Myocyte (in vitro differentiated cells): Measurements from ENCODE around the gene UBE2B. TPM values are rescaled to one million over a fixed set of nuclear protein-coding genes. Genes with fewer than 3 reads are reported as not detected.
"Not testable (repeated sequence)": the region's sequence is repeated elsewhere in the genome, so short reads cannot be mapped to it uniquely, and the experiment has no call there.

Experiments used
- DNase-seq: peaks from one replicate; pipeline ENCODE4 v3.0.0-alpha.2; 2012; ENCODE audit warnings: low read depth
- total RNA-seq: library from RNA; depleted of rRNA; stranded (reverse); fragments of >200 nt; gene quantifications from 2 replicates; pipeline ENCODE4 v1.2.3, GENCODE V29; 2014

UBE2B gene
- total RNA-seq, 1 donor from 2014 or later = 23.7 TPM

DNA sequence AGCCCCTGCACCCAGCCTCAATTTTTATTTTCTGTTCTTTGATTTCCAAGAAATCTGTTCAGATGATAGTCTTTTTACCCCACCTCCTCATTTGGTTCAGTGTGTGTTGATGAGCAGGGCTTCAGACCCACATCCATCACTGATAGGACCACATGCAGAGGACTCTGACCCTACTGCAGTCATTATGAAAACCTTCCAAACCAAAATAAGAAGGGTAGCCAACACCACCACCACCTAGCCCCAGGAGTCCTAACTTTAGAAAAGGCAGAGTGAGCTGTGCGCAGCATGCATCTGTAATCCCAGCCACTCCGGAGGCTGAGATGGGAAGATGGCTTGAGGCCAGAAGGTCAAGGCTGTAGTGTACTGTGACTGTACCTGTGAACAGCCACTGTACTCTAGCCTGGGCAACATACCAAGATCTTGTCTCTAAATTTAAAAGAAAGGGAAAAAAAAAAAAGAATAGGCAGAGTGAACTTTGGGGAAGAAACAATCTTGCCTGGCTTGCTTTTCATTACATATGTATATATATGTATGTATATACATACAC, 27.3 kb downstream of the UBE2B start:
- DNase-seq = no peak

DNA sequence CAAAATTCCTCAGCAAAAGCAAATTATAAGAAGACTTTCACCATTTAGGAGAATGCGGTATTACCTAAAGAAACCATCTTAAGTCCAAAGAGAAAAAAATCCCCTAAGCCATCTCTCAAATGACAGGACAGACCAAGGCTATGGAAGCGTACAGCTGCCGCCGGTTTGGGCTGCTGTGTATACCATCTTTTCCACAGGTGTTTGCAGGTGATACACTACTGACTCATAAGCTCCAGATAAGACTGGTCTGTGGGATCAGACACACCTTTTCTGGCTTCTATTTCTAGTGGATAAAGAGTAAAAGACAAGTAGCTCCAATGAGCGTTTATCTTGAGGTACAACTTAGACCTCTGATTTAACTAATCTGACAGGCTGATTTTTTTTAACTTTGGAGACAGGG, 32.6 kb downstream of the UBE2B start:
- DNase-seq = no peak

DNA sequence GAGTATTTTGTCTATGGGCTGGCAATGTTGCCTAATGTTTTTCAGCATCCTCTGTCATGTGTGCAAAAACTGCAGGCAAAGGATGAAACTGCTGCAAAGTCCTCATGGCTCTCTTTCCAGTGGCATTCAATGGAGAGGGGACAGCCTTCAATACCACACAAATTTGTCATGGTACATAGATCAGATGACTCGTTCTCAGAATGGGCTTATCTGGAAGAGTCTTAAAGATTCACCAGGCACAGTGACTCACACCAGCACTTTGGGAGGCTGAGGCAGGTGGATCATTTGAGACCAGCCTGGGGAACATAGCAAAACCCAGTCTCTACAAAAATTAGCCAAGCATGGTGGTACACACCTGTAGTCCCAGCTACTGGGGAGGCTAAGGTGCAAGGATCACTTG, 35.0 kb downstream of the UBE2B start:
- DNase-seq = no peak

DNA sequence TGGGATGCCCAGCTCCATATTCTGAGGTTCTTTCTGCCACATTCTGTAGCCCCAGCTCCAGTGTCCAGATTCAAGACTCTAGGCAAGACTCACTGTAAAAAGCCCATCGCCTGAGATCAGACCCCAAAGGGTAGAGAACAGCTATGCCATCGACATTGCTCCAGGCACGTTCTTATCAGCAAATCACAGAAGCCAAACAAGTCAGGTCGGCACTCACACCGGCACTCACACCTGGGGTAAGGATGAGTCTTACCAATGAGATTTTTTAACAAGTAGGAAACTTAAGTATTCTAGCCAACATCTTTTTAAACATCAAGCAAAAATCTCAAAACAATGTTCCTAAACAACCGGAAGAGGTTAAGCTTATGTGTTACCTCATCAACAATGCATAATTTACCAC, 38.0 kb downstream of the UBE2B start:
- no peak for DNase-seq

DNA sequence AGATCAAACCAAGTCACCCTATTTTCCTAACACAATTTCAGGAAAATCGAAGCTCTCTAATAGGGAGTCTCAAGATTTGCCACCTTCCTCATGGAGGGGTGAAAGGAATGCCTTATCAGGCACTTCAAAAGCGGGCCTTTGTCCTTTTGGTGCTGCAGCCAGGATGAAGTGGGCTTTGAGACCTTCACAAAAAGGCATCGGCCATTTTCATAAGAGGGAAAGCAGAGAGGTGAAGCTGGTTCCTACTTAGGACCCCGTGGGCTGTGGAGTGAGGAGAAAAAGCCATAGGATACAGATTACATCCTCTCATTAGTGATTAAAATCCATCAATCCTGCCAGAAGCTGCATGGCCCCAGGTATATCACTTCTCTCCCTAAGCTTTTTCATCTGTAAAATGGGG, 39.5 kb downstream of the UBE2B start:
- no peak for DNase-seq

DNA sequence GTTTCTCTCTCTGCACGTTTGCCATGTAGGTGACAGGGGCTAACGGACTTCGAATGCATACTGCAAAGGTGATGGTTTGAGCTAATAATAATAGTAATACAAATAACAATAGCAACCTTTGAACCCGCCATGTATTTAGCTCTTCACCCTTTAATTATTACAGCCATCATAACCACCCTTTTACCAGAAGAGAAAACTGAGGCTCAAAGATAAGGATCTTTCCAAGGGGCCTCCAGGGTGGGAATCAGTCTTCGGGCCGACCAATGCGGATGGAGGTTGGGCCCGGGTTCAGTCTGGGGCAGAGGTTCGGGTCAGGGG, 39.8 kb downstream of the UBE2B start:
- DNase-seq = no peak

DNA sequence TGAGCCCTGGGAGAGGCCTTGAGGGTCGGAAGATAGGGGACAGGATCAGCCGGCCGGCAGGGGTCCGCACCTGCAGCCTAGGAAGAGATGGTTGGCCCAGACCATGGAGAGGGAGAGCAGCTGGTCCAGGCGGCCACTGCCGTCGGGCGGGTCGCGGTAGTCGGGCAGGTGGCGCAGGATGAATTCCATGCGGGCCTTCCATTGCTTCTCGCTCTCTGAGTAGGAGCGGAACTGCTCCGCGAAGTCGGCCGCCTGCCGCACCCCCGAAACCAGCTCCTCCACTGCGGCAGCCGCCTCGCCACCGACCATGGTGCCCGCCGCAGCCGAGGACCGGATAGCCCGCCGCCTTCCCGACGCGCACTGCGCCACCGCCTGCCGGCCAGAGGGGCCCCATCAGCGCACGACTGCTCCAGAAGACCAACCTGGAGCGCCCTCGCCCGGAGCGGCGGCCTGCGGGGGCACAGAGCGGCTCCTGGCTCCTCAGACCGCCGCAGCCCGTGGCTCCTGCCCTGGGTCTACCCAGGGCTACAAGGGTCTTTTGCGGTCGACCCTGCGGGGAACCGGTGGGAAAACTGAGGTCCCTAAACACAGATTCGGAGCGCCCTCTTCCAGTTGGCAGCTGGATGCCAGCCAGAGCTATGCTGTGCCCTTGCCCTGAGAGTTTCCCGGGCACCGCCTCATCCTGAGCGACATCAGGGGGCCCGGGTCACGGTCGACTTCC, 40.3 kb downstream of the UBE2B start, which contains the start of gene CDKN2AIPNL:
Gene CDKN2AIPNL (minus strand): TSS at position 336 of the 721 bp plus-strand sequence. CDS start 27 bp downstream, at position 309.
- peak; percentile 89 for DNase-seq

DNA sequence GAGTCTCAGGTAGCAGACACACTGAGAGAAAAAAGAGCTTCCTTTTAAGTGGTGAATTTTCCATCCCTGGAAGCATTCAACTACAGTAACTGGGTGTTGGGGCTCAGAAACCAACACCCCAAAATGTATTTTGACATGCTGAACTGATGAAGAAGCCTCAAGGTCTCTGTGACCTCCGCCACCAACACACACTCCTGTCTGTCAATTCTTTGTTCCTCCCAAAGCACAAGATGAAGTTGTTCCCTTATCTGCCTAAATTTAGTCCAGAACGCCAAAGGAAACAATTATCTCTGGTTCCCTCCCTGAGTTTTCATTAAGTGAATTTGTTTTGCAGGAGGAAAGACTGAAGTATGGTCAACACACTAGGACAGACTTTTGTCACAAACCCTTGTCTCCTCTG, 41.7 kb downstream of the UBE2B start:
- DNase-seq = no peak

DNA sequence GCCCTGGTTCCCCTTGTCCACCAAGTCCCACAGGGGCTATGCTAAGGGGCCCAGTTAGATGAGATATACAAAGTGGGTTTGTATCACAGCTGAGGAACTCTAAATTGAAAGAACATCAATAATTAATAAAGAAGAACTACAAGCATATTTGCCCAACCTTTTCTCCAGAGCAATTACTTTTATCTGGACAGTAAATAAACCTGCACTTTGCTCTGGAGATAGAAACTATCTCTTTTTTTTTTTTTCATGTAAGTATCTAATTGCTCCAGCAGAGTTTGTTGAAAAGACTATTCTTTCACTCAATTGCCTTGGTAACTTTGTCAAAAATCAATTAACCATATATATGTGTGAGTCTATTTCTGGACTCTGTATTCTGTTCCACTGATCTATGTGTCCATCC, 46.3 kb downstream of the UBE2B start:
- DNase-seq = no peak

DNA sequence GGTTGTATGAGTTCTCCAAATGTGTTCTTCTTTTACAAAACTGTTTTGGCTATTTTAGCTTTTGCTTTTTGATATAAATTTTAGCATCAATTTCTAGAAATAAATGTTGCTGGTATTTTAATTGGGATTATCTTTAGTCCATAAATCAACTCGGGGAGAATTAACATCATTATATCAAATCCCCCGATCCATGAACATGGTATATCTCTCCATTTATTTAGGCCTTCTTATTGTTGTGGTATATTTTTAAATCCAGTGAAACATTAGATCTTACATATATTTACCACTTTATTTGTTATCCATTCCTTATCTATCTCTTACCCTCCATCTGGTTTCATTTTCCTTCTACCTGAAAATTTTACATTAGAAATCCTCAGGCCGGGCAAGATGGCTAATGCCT, 47.6 kb downstream of the UBE2B start:
- no peak for DNase-seq

DNA sequence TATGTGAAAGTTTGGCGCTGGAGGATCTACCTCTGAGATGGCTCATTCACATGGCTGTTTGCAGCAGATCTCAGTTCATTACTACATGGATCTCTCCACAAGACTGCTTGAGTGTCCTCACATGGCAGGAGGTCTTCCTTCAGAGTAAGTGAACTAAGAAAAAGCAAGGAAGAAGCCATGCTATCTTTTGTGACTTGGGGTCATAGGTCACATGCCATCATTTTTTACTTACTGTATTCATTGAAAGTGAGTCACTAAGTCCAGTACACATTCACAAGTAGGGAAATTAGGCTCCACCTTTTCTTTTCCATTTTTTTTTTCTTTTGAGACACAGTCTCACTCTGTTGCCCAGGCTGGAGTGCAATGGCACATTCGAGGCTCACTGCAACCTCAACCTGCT, 49.0 kb downstream of the UBE2B start:
- DNase-seq = no peak

DNA sequence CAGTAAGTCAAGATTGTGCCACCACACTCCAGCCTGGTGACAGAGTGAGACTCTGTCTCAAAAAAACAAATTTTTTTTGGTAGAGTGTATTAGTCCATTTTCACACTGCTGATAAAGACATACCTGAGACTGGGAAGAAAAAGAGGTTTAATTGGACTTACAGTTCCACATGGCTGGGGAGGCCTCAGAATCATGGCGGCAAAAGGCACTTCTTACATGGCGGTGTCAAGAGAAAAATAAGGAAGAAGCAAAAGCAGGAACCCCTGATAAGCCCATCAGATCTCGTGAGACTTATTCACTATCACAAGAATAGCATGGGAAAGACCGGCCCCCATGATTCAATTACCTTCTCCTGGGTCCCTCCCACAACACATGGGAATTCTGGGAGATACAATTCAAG, 49.7 kb downstream of the UBE2B start:
- DNase-seq = not testable (repeated sequence)

DNA sequence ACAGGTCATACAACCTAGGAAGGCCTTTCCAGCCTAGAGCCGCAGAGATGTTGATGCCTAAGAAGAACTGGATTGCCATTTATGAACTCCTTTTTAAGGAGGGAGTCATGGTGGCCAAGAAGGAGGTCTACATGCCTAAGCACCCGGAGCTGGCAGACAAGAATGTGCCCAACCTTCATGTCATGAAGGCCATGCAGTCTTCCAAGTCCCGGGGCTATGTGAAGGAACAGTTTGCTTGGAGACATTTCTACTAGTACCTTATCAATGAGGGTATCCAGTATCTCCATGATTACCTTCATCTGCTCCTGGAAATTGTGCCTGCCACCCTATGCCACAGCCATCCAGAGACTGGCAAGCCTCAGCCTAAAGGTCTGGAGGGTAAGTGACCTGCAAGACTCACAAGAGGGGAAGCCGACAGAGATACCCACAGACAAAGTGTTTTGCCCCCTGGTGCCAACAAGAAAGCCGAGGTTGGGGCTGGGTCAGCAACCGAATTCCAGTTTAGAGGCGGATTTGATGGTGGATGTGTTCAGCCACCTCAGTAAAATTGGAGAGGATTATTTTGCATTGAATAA, 51.5 kb downstream of the UBE2B start:
- no peak for DNase-seq

DNA sequence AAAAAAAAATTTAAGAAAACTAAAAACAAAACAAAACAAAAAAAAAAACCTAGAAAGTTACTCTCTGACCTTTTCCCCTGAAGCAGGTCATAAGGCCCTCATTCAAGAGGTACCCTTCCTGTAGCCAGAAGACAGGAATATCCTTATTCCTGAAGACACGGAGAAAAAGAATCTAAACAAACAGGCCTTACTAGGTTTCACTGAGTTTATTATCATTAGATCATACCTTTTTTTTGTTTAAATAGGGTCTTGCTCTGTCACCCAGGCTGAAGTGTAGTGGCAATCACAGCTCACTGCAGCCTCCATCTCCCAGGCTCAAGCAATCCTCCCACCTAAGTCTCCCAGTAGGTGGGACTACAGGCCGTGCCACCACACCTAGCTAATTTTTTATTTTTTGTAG, 52.0 kb downstream of the UBE2B start:
- DNase-seq = no peak

DNA sequence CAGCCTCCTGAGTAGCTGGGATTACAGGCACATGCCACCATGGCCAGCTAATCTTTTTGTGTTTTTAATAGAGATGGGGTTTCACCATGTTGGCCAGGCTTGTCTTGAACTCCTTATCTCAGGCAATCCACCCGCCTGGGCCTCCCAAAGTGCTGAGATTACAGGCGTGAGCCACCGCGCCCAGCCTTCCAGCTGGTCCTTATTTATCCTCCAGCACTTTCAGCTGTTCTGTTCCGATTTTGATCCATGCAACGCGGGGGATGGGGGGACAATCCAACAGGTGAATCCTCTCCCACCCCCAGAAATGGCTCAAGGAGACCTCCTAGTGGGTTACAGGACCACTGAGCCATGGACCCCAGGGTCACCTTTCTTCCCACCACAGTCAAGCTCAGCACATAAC, 55.0 kb downstream of the UBE2B start:
- no peak for DNase-seq

DNA sequence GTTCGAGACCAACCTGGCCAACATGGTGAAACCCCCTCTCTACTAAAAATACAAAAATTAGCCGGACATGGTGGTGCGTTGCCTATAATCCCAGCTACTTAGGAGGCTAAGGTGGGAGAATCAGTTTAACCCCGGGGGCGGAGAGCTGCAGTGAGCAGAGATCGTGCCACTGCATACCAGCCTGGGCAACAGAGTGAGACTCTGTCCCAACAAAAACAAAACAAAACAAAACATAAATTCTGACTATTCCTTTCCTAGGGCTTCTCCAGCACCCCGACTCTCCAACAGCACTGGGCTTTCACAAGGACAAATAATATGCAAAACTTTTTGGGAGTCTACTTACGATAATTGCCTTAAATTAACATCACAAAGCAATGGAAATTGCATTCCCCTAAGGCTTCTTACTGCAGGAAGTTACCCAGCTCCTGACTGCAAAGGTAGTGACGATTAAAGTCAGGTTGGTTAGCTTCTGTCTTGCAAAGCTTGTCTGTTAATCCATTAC, 56.2 kb downstream of the UBE2B start:
- DNase-seq = no peak

DNA sequence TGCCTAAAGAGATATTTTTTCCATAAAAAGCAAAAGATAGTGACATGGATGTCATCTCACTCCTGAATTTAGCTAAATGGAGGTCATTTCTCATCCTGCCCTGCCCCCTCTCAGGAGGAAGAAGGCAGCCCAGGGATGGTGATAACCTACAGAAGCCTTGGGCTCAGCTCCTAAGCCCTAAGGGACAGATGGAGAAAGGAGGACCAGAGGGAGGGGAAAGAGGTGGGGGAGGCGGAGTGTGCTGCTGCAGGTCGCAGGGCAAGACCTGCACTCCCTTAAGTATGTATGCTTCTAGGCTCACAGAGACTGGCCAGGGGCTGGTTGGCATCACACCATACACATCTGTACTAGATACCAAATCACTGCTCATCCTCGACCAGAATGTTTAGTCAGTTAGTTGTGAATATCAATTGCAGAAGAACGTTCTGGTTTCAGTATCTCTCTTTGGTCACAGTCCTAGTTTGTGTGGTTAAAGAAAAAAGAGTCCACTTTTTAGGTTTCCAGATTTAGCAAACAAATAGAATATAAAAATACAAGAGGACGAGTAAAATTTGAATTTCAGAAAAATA, 58.7 kb downstream of the UBE2B start:
- no peak for DNase-seq

DNA sequence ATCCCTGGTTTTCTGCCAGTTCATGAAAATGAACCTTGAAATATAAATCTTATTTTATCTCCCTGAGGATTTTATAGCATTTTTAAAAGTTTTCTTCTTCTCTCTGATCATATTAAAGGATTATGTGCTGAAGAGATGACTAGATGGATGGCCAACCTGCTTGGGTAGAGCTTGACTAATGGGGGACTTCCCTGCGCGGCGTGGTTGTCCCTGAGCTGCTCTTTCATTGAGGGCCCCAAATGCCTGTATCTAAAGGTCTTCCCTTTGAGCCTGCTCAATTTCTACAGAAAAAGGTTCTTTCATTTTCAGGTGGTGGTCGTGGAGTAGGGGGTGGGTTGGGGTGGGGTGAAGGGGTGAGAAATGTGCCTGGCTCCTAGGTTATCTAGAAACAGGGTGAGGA, 60.8 kb downstream of the UBE2B start:
- DNase-seq = no peak

DNA sequence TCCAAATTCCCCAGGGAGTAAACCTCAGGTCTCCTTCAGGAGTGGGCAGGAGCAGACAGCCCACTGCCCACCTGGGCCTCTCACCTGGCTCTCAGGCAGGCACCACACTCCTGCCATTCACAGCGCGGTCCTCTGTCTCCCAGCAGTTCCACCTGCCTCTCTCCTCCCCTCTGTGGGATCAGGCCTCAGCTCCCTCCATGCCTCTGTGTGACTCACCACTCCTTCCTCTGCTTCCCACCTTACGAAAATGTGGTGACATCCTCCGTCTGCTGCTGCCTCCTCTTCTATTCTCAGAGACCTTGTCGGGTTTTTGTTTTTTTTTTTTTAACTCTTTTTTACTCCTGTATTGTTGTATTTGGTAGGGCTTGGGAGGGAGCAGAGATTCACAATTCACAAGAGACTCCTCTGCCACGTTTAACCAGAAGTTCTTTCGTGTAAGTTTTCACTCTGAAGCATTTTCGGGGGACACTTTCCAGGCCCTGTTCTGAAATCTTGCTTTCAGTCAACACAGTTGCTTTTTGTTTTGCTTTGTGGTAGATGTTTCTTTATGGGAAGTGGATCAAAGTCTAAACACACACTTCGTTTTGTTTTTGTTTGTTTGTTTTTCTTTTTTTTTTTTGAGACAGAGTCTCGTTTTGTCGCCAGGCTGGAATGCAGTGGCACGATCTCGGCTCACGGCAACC, 61.4 kb downstream of the UBE2B start:
- no peak for DNase-seq

DNA sequence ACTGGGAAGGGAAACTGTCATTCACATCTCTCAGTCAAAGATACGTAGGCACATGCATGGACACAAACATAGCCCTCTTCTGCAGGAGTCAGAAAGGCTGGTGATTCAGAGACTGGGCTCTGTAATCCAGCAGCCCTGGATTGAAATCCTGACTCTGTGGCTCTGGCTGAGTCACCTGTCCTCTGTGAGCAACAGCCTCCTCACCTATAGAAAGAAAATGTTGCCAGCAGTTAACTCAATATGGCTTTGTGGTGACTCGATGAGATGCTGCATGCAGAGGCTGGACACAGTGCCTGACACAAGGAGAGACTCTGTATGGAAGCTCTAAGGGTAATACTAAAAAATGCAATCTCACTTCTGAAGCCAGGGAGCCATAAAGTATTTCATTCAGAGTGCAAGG, 64.2 kb downstream of the UBE2B start:
- DNase-seq = no peak

DNA sequence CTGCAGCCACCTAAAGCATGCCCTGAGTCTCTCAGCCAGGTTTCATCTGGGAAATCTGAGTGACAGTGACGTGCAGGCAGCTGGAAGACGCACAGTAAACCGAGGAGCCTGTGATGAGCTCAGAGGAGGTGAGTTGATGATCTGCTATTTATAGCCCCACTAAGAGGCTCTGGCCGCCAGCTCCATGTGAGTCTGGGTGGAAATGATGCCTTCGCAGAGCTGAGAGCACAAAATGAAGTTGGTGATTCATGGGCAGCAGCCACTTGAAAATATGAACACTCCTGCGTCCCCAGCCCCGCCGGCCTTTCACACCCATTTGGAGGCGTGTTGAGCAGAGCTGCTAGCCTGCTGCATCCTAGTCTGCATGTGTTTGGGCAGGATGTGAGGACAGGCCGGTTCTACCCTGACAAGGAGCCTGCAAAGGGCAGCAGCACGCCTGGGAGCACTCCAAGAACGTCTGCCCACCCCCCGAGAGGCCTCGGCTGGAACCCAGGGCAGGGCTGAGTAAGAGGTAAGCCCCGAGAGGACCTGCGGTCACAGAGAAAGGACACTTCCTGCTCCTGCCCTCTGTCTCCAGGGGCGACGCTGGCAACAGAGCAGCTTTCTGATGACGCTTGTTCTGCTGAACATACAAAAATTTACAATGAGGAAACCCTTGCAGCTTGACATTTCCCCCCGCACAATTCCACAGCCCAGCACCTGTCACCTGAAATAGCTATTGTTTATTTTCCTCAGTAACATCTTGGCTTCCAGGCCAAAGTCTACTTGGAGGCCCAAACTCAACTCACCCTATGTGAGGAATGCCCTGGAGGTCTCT, 65.4 kb downstream of the UBE2B start:
- DNase-seq = peak; percentile 78
